Spinal cord (tissue), 10 donors: ENCODE data around the gene SLC3A2. TPM values are rescaled to one million over a fixed set of nuclear protein-coding genes. Genes with fewer than 3 reads are reported as not detected.

Experiments used
- DNase-seq, 6 donors: peaks; one replicate each; pipeline versions ENCODE4 v3.0.0 to v3.0.0-alpha.2; 2013 to 2015; ENCODE audit warnings: low spot score in 6 of 6, low read depth in 4 of 6
- H3K27ac ChIP-seq: one replicate; pipeline ENCODE4 v1.5.1; 2013; ENCODE audit warnings: low read depth, low read length, control low read depth
- H3K27me3 ChIP-seq: one replicate; pipeline ENCODE4 v1.6.1; 2013; ENCODE audit warnings: low read length; ENCODE audit not compliant: control insufficient read depth, insufficient read depth
- H3K36me3 ChIP-seq: one replicate; pipeline ENCODE4 v1.6.1; 2013; ENCODE audit warnings: low read length; ENCODE audit not compliant: control insufficient read depth, insufficient read depth
- H3K4me1 ChIP-seq: one replicate; pipeline ENCODE4 v1.6.1; 2013; ENCODE audit warnings: low read length; ENCODE audit not compliant: control insufficient read depth, insufficient read depth
- H3K4me3 ChIP-seq: one replicate; pipeline ENCODE4 v1.5.1; 2013; ENCODE audit warnings: low read depth, low read length, control low read depth
- H3K9me3 ChIP-seq: one replicate; pipeline ENCODE4 v1.6.1; 2013; ENCODE audit warnings: low read length; ENCODE audit not compliant: control insufficient read depth, insufficient read depth
- WGBS: methylation state at CpG from one replicate; pipeline ENCODE4 v1.1.5; 2013; ENCODE audit warnings: missing lambda C conversion rate; ENCODE audit not compliant: insufficient coverage; 5-methylcytosine and 5-hydroxymethylcytosine counted together
- polyA plus RNA-seq, 2 donors: library from polyadenylated mRNA; unstranded; fragments of 120-200 nt; gene quantifications; one replicate each; pipeline ENCODE4 v1.2.1, GENCODE V29; 2013; ENCODE audit not compliant: insufficient read length in 2 of 2
- total RNA-seq, 2 donors: library from RNA; depleted of rRNA in 1 of 2; stranded (reverse); fragments of 120-200 nt in 1 of 2; fragments of >200 nt in 1 of 2; gene quantifications; one replicate each; pipeline versions ENCODE4 v1.2.3 to v1.2.4, GENCODE V29; 2013 to 2014
- donor health status: healthy.

The SLC3A2 gene
- total and polyA plus RNA-seq, 4 donors = 170 to 372 (median 211) TPM

- Histone ChIP-seq H3K27me3 (peaks cover 31% of the 10 kb centered on the region), H3K27ac (no peak overlapping the region), H3K4me1 (peaks cover 49% of the 10 kb centered on the region), H3K9me3 (no peaks in the 10 kb centered on the region), H3K4me3 (no peak overlapping the region), H3K36me3 (no peaks in the 10 kb centered on the region)
- WGBS = 76% methylated on average over 11 of the region's 11 CpGs
- no peak for DNase-seq
Measured at GRCh38 chr11:62919898-62920640, 39.4 kb downstream of the SLC3A2 start.

DNA sequence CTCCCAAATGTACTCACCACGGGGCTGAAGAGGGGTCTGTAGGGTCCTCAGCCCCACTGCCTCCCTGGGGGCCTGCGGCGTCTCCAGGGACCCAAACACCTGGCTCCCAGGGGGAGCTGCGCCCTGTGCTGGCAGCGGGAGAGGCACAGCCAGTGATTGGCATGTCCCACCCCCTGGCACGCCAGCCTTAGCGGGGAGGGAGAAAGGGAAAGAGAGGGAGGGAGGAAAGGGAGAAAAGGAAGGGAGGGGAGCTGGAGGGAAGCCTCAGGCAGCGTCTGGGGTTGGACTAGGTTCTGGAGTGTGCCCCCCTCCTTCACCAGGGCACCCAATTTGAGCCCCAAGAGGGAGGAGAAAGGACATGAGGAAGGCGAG lies 40.5 kb downstream of the SLC3A2 start, which contains the start of gene CHRM1:
Gene CHRM1, minus strand, starts transcription at position 163 of the 372 bp plus-strand sequence. CDS start 10,263 bp downstream, outside the sequence.
- no peaks in the 10 kb centered on the region for H3K9me3 ChIP-seq
- peak in 1 of 6 donors; percentile 85 for DNase-seq
- peaks cover 43% of the 10 kb centered on the region for H3K27me3 ChIP-seq
- peaks cover 58% of the 10 kb centered on the region for H3K4me1 ChIP-seq
- H3K27ac ChIP-seq = no peak within 1 kb of the TSS
- WGBS = 33% methylated on average over 7 of the region's 9 CpGs
- H3K36me3 ChIP-seq = no peaks in the 10 kb centered on the region
- peak within 1 kb of the TSS; percentile 26 for H3K4me3 ChIP-seq

- Histone ChIP-seq H3K27ac (no peak overlapping the region), H3K4me3 (peak overlapping the region; percentile 26), H3K27me3 (peaks cover 48% of the 10 kb centered on the region), H3K4me1 (peaks cover 63% of the 10 kb centered on the region), H3K36me3 (no peaks in the 10 kb centered on the region), H3K9me3 (no peaks in the 10 kb centered on the region)
- 31% methylated on average over 16 of the region's 19 CpGs for WGBS
- DNase-seq = peak in 2 of 6 donors; percentile 38 to 87
Measured at GRCh38 chr11:62921573-62922188, 41.0 kb downstream of the SLC3A2 start.

DNA sequence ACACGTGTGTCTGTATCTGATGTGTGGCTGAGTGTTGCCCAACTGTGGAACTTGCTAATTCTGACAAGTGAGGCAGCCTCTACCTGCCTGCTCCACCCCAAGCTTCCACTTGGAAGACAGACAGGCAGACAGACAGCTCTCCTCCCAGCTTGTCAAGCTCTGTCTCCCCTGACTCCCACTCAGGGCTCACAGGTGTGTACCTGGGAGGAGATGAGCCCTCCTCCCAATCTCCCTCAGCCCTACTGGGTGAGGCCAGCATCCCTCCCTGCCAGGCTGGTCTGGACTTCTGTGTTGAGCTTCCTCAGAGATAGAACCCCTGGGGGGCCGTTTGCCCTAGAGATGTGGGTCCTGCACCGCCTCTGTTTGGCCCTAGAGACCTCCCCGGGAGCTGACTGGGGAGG lies 41.5 kb downstream of the SLC3A2 start:
- H3K4me3 ChIP-seq = no peak overlapping the region
- DNase-seq = no peak
- no peaks in the 10 kb centered on the region for H3K9me3 ChIP-seq
- peaks cover 69% of the 10 kb centered on the region for H3K4me1 ChIP-seq
- H3K36me3 ChIP-seq = no peaks in the 10 kb centered on the region
- no peak overlapping the region for H3K27ac ChIP-seq
- 76% methylated on average over 4 of the region's 4 CpGs for WGBS
- H3K27me3 ChIP-seq = peaks cover 53% of the 10 kb centered on the region

DNA sequence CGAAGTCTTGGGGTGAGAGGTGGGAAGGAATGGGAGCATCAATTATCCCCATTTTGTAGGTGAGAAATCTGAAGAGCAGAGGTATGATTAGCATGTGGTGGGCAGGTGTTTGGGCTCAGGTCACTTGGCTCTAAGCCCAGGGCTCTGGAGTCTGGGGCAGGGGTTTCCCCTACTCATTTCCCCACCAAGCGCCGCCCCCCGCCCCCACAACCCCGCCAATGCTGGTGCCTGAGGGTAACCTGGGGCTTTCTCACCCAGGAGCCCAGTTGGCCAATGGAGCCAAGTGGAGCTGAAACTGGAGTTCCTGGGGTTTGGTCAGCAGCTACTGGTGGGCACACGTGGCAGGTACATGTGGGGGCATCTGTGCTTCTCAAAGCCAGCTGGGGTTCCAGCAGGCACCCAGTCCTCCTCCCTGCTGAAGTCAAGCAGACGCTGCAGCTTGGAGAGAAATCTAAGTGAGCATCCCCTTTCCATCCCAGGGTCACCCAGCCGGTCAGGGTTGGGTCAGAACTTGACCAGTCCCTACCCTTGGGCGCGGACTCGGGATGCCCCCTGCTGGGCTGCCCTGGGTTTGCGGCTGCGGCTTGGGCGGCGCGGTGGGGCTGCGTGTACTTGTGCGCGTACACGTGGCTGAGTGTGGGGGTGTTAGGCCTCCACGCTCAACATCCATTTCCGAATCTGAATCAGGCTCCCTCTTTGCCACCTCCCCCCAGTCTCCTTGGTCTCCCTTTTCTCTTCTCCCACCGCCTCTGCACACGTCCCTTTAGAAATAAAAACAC lies 42.1 kb downstream of the SLC3A2 start:
- peaks cover 56% of the 10 kb centered on the region for H3K27me3 ChIP-seq
- DNase-seq = peak in 2 of 6 donors; percentile 57 to 63

DNA sequence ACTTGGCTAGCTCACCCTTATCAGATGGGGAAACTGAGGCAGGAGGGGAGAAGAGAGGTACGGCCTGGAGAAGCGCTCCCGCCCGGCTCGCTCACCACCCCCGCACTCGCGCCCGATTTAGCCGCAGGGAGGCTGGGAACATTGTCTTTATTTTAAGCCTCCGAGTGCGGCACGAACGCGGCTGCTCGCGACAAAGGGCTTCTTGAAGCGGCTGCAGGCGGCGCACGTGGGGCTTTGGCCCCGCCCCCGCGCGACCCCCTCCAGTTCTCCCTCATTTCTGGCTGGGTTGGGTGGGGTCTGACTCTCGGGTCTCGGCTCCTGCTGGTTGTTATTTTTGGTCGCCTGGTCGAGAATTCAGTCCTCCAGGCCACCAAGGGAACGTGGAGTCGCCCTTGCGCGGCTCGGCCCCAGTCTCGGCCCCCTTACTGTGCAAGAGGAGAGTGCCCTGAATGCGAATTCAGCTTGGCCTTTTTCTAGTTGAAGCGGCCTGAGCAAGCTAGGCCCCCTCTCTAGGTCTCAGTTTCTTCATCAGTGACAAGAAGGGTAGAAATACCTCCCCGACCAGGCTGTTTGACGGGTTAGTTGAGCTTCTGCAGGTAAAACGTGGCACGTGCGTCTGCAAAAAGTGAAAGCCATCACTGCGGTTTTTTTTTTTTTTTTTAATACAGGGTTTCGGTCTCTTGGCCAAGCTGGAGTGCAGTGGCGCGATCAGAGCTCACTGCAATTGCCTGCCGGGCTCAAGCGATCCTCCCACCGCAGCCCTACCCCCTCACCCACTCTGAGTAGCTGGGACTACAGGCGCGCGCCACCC lies 43.1 kb downstream of the SLC3A2 start:
- Histone ChIP-seq H3K36me3 (no peaks in the 10 kb centered on the region), H3K4me1 (peaks cover 66% of the 10 kb centered on the region), H3K27ac (no peak overlapping the region), H3K4me3 (peak overlapping the region; percentile 18), H3K27me3 (peaks cover 56% of the 10 kb centered on the region), H3K9me3 (no peaks in the 10 kb centered on the region)
- peak in 2 of 6 donors; percentile 80 to 85 for DNase-seq
- 3% methylated on average over 41 of the region's 52 CpGs for WGBS

More for the DNA sequence above, 42.1 kb downstream of the SLC3A2 start:
- no peak overlapping the region for H3K4me3 ChIP-seq
- H3K4me1 ChIP-seq = peaks cover 70% of the 10 kb centered on the region
- H3K36me3 ChIP-seq = no peaks in the 10 kb centered on the region
- no peak overlapping the region for H3K27ac ChIP-seq
- H3K9me3 ChIP-seq = no peaks in the 10 kb centered on the region
- WGBS = 47% methylated on average over 15 of the region's 24 CpGs

GRCh38 chr11:62925308-62925707 lies 44.6 kb downstream of the SLC3A2 start:
- H3K27me3 ChIP-seq = peaks cover 56% of the 10 kb centered on the region
- DNase-seq = no peak
- H3K36me3 ChIP-seq = no peaks in the 10 kb centered on the region
- no peak overlapping the region for H3K4me3 ChIP-seq
- H3K4me1 ChIP-seq = peaks cover 68% of the 10 kb centered on the region
- WGBS = 28% methylated on average over 12 of the region's 14 CpGs
- H3K27ac ChIP-seq = no peak overlapping the region
- H3K9me3 ChIP-seq = no peaks in the 10 kb centered on the region

DNA sequence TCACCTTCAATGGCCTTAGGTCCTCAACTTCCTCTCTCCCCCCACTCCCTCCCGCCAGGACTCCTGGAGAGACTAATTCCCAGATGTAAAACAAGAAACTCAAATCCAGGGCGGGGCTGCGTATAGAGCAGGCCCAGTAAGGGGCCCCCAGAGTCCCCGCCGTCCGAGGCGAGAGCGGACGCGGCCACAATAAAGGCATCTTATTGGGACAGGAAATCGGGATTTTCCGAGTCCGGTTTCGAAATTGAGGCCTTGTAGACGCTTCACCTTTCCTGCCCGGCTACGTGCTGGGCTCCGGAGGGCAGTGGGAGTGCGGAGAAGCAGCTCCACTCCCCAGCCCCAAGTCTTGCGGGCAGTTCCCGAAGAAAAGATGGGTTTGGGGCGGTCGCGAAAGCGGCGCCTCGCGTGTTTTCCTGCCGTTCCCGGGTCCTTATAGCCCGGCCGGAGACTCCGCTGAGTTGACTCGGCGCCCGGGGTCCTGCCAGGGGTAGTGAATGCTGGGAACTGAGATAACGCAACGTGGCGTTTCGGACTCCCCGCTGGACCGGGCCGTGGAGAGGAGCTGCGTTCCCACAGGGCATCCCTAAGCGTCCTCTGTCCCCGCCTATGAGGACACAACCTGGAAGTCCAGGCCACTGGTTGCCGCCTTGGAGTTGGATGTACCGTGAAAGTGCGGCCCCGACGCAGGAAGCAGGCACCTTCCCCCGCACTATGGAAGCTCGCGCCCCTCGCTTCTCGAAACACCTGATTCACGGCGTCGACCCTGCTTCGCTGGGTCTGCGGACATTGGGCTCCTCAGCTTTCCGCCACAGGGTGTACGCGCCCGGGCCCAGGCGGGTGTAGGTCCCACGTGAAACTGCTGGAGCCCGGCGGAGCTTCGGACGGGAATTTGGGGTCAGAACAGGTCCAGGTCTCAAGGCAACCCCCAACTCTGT lies 45.3 kb downstream of the SLC3A2 start:
- Histone ChIP-seq H3K4me3 (peak overlapping the region; percentile 32), H3K27me3 (peaks cover 56% of the 10 kb centered on the region), H3K9me3 (no peaks in the 10 kb centered on the region), H3K36me3 (no peaks in the 10 kb centered on the region), H3K27ac (no peak overlapping the region), H3K4me1 (peaks cover 64% of the 10 kb centered on the region)
- DNase-seq = peak in 1 of 6 donors; percentile 17
- WGBS = 5% methylated on average over 70 of the region's 71 CpGs
